Mucosa of descending colon (tissue), 3 donors: ENCODE data around the gene FIP1L1. TPM values are rescaled to one million over a fixed set of nuclear protein-coding genes. Genes with fewer than 3 reads are reported as not detected.
"Not testable (repeated sequence)": the region's sequence is repeated elsewhere in the genome, so short reads cannot be mapped to it uniquely, and the experiment has no call there.

Experiments
- ATAC-seq: fragments of 200-7000 bp; cut with Tn5 transposase; one replicate; pipeline ENCODE4 v1.9.1; 2020; ENCODE audit warnings: mild to moderate bottlenecking, moderate library complexity
- DNase-seq, 3 donors: peaks; one replicate each; pipeline ENCODE4 v3.0.0-alpha.2; 2020
- H3K36me3 ChIP-seq: fragments of 200-600 bp; one replicate; pipeline ENCODE4 v1.8.0; 2021; ENCODE audit warnings: low read depth, mild to moderate bottlenecking
- H3K4me1 ChIP-seq: fragments of 200-600 bp; one replicate; pipeline ENCODE4 v1.8.0; 2021; ENCODE audit warnings: low read depth, mild to moderate bottlenecking
- H3K4me3 ChIP-seq: fragments of 200-600 bp; one replicate; pipeline ENCODE4 v1.8.0; 2021; ENCODE audit warnings: mild to moderate bottlenecking
- H3K9me3 ChIP-seq: fragments of 200-600 bp; one replicate; pipeline ENCODE4 v1.8.0; 2021; ENCODE audit warnings: mild to moderate bottlenecking
- intact Hi-C, 2 donors: fragments of 100-400 bp; cut with DNase I in 1 of 2; cut with micrococcal nuclease in 1 of 2; formaldehyde crosslinking; loops; one replicate each; pipeline versions ENCODE4 v1.11.0 to v1.11.1; 2022; cut with DNase I, micrococcal nuclease
- total RNA-seq, 3 donors: library from RNA; stranded (reverse); fragmentation: NEBNext Ultra II Directional in 2 of 3; extraction: Animal tissue kit (Norgen Biotek cat#: 25700) in 2 of 3; gene quantifications; one replicate each; pipeline versions ENCODE4 v1.2.1 to v1.2.4, GENCODE V29; 2021 to 2023
- TF ChIP-seq, protein P1 (sequence below): fragments of 200-600 bp; IDR thresholded peaks from one replicate; pipeline ENCODE4 v1.8.0; 2022; ENCODE audit warnings: antibody characterized with exemption, mild to moderate bottlenecking
- donor health status: DM: no; HTN: no; CAD: no; lungs with moderate emphysema.
- donor health status: DM: no; HTN: no; CAD: no.
- donor health status: DM: no; HTN: yes; CAD: no.

Gene FIP1L1
- total RNA-seq, 3 donors from 2014 or later = 38.9 to 46.1 (median 39.9) TPM

DNA sequence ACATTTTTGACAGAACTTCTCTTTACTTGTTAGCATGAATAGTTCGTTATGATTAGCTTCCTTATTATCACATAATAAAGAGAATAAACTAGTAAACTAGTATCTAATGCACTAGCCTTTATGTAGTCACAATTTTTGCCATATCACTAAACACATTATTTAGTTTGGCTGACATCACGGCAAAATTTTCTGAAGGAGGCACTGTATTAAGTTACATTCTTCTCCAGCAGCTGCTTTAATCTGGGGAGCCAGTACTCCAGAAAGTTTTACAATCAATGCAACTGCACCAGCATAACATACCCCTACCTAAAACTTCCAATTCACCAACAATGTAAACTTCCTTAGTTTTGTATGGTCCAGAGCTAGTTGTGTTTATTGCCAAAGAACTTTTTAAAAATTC lies 87.8 kb downstream of the FIP1L1 start:
- intact Hi-C loops = no loop called here
- DNase-seq = no peak
- H3K4me3 ChIP-seq = no peak overlapping the region
- H3K9me3 ChIP-seq = peaks cover 10% of the 10 kb centered on the region
- H3K4me1 ChIP-seq = no peaks in the 10 kb centered on the region
- H3K36me3 ChIP-seq = no peaks in the 10 kb centered on the region
- no peak for ATAC-seq
- TF ChIP-seq, protein P1, sequence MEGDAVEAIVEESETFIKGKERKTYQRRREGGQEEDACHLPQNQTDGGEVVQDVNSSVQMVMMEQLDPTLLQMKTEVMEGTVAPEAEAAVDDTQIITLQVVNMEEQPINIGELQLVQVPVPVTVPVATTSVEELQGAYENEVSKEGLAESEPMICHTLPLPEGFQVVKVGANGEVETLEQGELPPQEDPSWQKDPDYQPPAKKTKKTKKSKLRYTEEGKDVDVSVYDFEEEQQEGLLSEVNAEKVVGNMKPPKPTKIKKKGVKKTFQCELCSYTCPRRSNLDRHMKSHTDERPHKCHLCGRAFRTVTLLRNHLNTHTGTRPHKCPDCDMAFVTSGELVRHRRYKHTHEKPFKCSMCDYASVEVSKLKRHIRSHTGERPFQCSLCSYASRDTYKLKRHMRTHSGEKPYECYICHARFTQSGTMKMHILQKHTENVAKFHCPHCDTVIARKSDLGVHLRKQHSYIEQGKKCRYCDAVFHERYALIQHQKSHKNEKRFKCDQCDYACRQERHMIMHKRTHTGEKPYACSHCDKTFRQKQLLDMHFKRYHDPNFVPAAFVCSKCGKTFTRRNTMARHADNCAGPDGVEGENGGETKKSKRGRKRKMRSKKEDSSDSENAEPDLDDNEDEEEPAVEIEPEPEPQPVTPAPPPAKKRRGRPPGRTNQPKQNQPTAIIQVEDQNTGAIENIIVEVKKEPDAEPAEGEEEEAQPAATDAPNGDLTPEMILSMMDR = no peak

DNA sequence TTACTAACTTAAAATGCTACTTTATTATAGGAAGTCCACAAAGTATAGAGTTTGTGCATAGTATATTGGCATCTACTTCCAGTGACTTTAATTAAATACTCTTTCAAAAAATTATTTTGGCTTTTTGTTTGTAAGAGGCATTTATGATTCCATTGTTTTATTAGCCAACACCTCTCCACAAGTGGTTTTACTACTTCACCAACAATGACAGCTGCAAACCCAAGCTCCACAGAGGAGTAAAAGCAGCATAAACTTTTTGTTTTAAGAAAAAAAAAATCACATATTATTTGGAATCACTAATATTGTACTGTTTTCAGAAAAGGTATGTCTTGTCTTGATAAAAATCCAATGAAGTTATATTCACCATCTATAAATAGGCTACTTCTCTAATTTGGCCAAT lies 88.5 kb downstream of the FIP1L1 start:
- TF ChIP-seq, protein P1 = no peak
- Histone ChIP-seq H3K9me3 (peaks cover 10% of the 10 kb centered on the region), H3K36me3 (no peaks in the 10 kb centered on the region), H3K4me3 (no peak overlapping the region), H3K4me1 (no peaks in the 10 kb centered on the region)
- intact Hi-C loops = no loop called here
- no peak for DNase-seq
- no peak for ATAC-seq

DNA sequence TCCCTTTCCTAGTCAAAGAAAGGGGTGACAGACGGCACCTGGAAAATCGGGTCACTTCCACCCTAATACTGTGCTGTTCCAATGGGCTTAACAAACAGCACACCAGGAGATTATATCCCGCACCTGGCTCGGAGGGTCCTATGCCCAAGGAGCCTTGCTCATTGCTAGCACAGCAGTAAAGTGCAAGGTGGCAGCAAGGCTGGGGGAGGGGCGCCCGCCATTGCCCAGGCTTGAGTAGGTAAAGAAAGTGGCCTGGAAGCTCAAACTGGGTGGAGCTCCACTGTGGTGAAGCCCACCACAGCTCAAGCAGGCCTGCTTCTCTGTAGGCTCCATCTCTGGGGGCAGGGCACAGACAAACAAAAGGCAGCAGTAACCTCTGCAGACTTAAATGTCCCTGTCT lies 89.1 kb downstream of the FIP1L1 start:
- ATAC-seq, H3K4me1 ChIP-seq, intact Hi-C loops, H3K36me3 ChIP-seq, H3K4me3 ChIP-seq, DNase-seq: not testable (repeated sequence)
- H3K9me3 ChIP-seq = peaks cover 10% of the 10 kb centered on the region

DNA sequence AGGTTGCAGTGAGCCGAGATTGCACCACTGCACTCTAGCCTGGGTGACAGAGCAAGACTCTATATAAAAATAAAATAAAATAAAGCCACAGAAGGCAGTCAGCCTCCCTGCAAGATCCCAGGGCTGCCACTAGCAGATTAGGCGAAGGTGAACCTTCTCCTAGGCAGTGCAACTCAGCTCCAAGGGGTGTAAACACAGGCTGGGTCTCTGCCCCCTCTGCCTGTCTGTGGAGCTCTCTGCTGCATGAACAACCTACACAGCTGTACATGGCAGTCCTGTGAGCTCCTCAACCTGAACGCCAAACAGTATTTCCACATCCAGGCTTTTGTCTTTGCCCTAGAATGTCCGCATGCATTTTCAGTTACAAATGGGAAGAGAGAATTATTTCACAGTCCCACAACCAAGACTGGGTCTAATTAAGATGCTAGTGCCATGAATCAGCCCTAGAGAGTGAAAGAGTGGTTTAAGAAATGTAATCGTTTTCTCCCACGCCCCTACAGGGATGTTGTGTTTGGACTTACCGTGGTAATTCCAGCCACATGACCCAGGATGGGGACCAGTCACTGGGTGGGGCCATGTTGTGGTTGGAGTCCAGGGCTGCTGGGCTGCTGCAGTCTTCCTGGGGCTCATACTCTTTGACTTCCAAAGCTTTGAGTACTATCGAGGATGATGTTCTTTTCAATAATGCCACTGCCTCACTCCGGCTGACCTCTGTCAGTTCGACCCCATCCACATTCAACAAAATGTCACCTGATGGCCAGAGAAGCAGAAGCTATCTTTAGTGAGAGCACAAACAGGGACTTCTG lies 99.0 kb downstream of the FIP1L1 start:
- ATAC-seq = no peak
- no peak overlapping the region for H3K4me3 ChIP-seq
- TF ChIP-seq, protein P1 = no peak
- intact Hi-C loops = no loop called here
- no peaks in the 10 kb centered on the region for H3K4me1 ChIP-seq
- H3K36me3 ChIP-seq = no peaks in the 10 kb centered on the region
- H3K9me3 ChIP-seq = no peaks in the 10 kb centered on the region
- no peak for DNase-seq

DNA sequence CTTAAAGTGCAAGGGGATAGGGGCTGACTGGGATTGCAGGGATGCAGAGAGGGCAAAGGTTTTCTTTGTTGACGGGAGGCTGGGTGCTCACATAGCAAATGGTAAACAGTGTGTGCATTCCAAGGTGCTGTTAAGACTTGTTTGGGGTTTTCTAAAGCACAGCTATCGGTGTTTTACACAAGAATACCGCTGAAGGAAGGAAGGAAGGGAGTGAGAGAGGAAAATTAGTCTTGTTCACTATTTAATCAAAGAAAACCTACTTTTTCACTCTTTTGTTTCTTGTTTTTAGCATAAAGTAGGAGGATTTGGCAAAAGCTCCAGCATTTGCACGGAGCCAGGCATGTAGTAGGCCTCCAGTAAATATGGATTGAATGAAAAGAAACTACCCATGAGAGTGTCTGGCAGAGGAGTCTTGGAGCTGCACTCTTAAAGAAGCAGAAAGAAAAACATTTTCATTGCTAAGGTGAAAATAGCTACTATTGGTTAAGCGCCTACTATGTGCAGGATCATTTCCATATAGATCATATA lies 99.7 kb downstream of the FIP1L1 start:
- intact Hi-C loops = no loop called here
- TF ChIP-seq, protein P1 = no peak
- Histone ChIP-seq H3K4me1 (no peaks in the 10 kb centered on the region), H3K9me3 (no peaks in the 10 kb centered on the region), H3K36me3 (no peaks in the 10 kb centered on the region), H3K4me3 (no peak overlapping the region)
- no peak for ATAC-seq
- no peak for DNase-seq

DNA sequence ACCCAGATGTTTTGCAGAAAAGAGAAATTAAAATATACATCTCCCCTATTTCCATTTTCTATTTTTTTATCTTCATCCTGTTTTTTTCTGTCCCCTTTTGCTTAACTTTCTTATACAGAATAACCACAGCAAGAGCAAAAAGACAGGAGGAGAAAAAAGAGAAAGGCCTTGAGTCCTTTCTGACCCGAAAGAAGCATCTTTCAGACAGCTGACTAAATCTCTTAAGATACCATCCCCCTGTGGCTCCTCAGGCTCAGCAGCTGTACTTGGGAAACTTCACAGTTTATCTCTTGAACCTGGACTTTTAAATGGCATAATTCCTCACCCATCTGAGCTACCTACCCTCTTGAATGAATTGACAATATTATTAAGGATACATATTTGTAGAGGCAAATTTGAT lies 100.2 kb downstream of the FIP1L1 start:
- no peaks in the 10 kb centered on the region for H3K4me1 ChIP-seq
- no peaks in the 10 kb centered on the region for H3K9me3 ChIP-seq
- no peak overlapping the region for H3K4me3 ChIP-seq
- intact Hi-C loops = no loop called here
- no peak for DNase-seq
- TF ChIP-seq, protein P1 = no peak
- no peak for ATAC-seq
- no peaks in the 10 kb centered on the region for H3K36me3 ChIP-seq
